Measurements from ENCODE around the gene OR8B8.
"Not testable (repeated sequence)": the region's sequence is repeated elsewhere in the genome, so short reads cannot be mapped to it uniquely, and the experiment has no call there.

The OR8B8 gene

GRCh38 chr11:124398924-124399323, 46.6 kb downstream of the OR8B8 start, which contains the start of gene OR8B3:
Gene OR8B3, minus strand, starts transcription at chr11:124399024. Its CDS starts 1,673 bp downstream, at chr11:124397351.
- no peak for DNase-seq (ENCODE audit: low spot score)
- no peak for TF ChIP-seq CTCF (conservative IDR thresholded peaks at IDR 0.05; ENCODE audit: low read depth)
- no peak within 1 kb of the TSS for H3K27ac ChIP-seq
- ChIA-PET POLR2A (ENCODE audit: low non-redundant PET) (no interaction called here), CTCF (no interaction called here)

- CTCF ChIA-PET; DNase-seq (ENCODE audit: low spot score); H3K27ac ChIP-seq: not testable (repeated sequence)
- POLR2A ChIA-PET (ENCODE audit: low non-redundant PET): interaction anchor here (0.7 kb wide), 1 partner anchor 63 kb away, joined by 3 read pairs; no protein-coding TSS in a partner anchor
These were observed 48.6 kb downstream of the OR8B8 start for GRCh38 chr11:124396847-124397246.

GRCh38 chr11:124394408-124394807, 51.1 kb downstream of the OR8B8 start:
- no peak for TF ChIP-seq CTCF (conservative IDR thresholded peaks at IDR 0.05; ENCODE audit: low read depth)
- H3K27ac ChIP-seq: no peak overlapping the region
- POLR2A ChIA-PET (ENCODE audit: low non-redundant PET): no interaction called here
- DNase-seq (ENCODE audit: low spot score): no peak
- CTCF ChIA-PET: interaction anchor here (0.6 kb wide), 1 partner anchor 1050 kb away, joined by 4 read pairs; no protein-coding TSS in a partner anchor
